GM12878 (cell line): Measurements from ENCODE around the gene EYS.

Experiments used
- CBFB ChIP-seq: IDR thresholded peaks from 2 replicates; pipeline ENCODE4 v1.6.1; 2016; ENCODE audit warnings: antibody characterized with exemption, low read depth
- CTCF ChIP-seq, 3 experiments: IDR thresholded peaks in 2 of 3; conservative IDR thresholded peaks in 1 of 3; 2 replicates each; pipeline ENCODE4 v1.5.1; 2011; ENCODE audit warnings: low read depth in 3 of 3, low read length in 3 of 3, mild to moderate bottlenecking in 3 of 3, control low read depth in 2 of 3, moderate library complexity in 2 of 3, inconsistent platforms in 1 of 3, mixed read lengths in 1 of 3; ENCODE audit not compliant: control insufficient read depth in 2 of 3, insufficient read depth in 1 of 3; ENCODE audit errors: extremely low read depth in 1 of 3
- EZH2 ChIP-seq: IDR thresholded peaks from 2 replicates; pipeline ENCODE4 v1.6.1; 2012; ENCODE audit warnings: low read depth, mild to moderate bottlenecking, control low read depth, inconsistent platforms, low read length, borderline replicate concordance; ENCODE audit not compliant: control insufficient read depth
- HDAC6 ChIP-seq: fragments of 200-600 bp; sonication (generic); IDR thresholded peaks from one replicate; pipeline ENCODE4 v1.8.0; 2017; ENCODE audit warnings: antibody characterized with exemption; ENCODE audit not compliant: unreplicated experiment
- MYC ChIP-seq: IDR thresholded peaks from 2 replicates; pipeline ENCODE4 v1.6.1; 2011; ENCODE audit warnings: mild to moderate bottlenecking, low read length, moderate library complexity, inconsistent platforms; ENCODE audit not compliant: insufficient read depth, insufficient replicate concordance, insufficient read length, severe bottlenecking
- NR2C2 ChIP-seq: IDR thresholded peaks from 2 replicates; pipeline ENCODE4 v1.6.1; 2011; ENCODE audit warnings: borderline replicate concordance, low read depth; ENCODE audit not compliant: control insufficient read depth, insufficient read length
- POLR2A ChIP-seq: IDR thresholded peaks from 2 replicates; pipeline ENCODE4 v1.6.1; 2011; ENCODE audit warnings: low read depth, mild to moderate bottlenecking, low read length
- POLR2AphosphoS5 ChIP-seq: IDR thresholded peaks from 2 replicates; pipeline ENCODE4 v1.6.1; 2011; ENCODE audit warnings: mild to moderate bottlenecking, low read length, inconsistent platforms
- RCOR1 ChIP-seq: conservative IDR thresholded peaks from 2 replicates; pipeline ENCODE4 v1.6.1; 2012; ENCODE audit warnings: low read depth, low read length, improper control_type of control experiment
- SIN3A ChIP-seq: IDR thresholded peaks from 2 replicates; pipeline ENCODE4 v1.6.1; 2012; ENCODE audit warnings: low read depth, low read length, improper control_type of control experiment
- TAF1 ChIP-seq: IDR thresholded peaks from 2 replicates; pipeline ENCODE4 v1.6.1; 2011; ENCODE audit warnings: mild to moderate bottlenecking, low read depth, low read length, borderline replicate concordance
- ZNF274 ChIP-seq: IDR thresholded peaks from one replicate; pipeline ENCODE4 v1.8.0; 2011; ENCODE audit not compliant: insufficient read length, insufficient read depth

GRCh38 chr6:65649392-65649791 lies 57.6 kb downstream of the EYS start:
- TF ChIP-seq POLR2AphosphoS5 = no peak
- no peak for TF ChIP-seq POLR2A
- TF ChIP-seq CTCF (IDR thresholded peaks at IDR 0.05 in 2 of 3, conservative IDR thresholded peaks at IDR 0.05 in 1 of 3; ENCODE audit: control insufficient read depth in 2 of 3, extremely low read depth in 1 of 3, insufficient read depth in 1 of 3, low read depth in 3 of 3, low read length in 3 of 3) = no peak
- TF ChIP-seq EZH2 = no peak
- no peak for TF ChIP-seq SIN3A
- no peak for TF ChIP-seq CBFB
- no peak for TF ChIP-seq NR2C2
- no peak for TF ChIP-seq RCOR1
- TF ChIP-seq TAF1 = no peak
- TF ChIP-seq HDAC6 = no peak
- TF ChIP-seq ZNF274 = no peak
- no peak for TF ChIP-seq MYC
